Caco-2 (cell line): ENCODE data around the gene TEX13C. TPM values are rescaled to one million over a fixed set of nuclear protein-coding genes. Genes with fewer than 3 reads are reported as not detected.

ENCODE experiments used
- BruUV-seq: library from RNA; stranded (reverse); fragments of 400-500 nt; replicated peaks from 2 replicates; lab custom pipeline; 2021; lab: Mats Ljungman, UMichigan
- CTCF ChIA-PET: fragments of 300-600 bp; sonication (Branson Sonifier 250); formaldehyde crosslinking; loops from one replicate; lab custom pipeline; 2022; ENCODE audit warnings: antibody characterized with exemption; lab: Charles Lee
- POLR2A ChIA-PET: fragments of 300-600 bp; sonication (Branson Sonifier 250); formaldehyde crosslinking; loops from one replicate; lab custom pipeline; 2022; ENCODE audit warnings: antibody characterized with exemption; lab: Charles Lee
- DNase-seq, 2 experiments: peaks; one replicate each; pipeline versions ENCODE4 v3.0.0 to v3.0.0-alpha.2; 2020 to 2022
- H3K27me3 ChIP-seq: replicated peaks from 2 replicates; pipeline ENCODE4 v1.6.0; 2011; ENCODE audit warnings: low read length; ENCODE audit not compliant: control insufficient read depth, insufficient read depth
- H3K36me3 ChIP-seq: 2 replicates; pipeline ENCODE4 v1.5.1; 2011; ENCODE audit warnings: low read length; ENCODE audit not compliant: control insufficient read depth, insufficient read depth
- H3K4me1 ChIP-seq: fragments of 250-450 bp; sonication (Bioruptor Pico); 2 replicates; pipeline ENCODE4 v1.5.1; 2020; ENCODE audit warnings: mild to moderate bottlenecking
- H3K4me3 ChIP-seq: 2 replicates; pipeline ENCODE4 v1.5.1; 2011; ENCODE audit warnings: low read depth, mild to moderate bottlenecking, control low read depth, low read length
- H3K9me3 ChIP-seq: fragments of 250-450 bp; sonication (Bioruptor Pico); 2 replicates; pipeline ENCODE4 v1.5.1; 2020; ENCODE audit warnings: mild to moderate bottlenecking, moderate library complexity
- H3K27ac Mint-ChIP-seq: one replicate; pipeline ENCODE4 v1.8.0; 2022; ENCODE audit warnings: mixed read lengths; ENCODE audit not compliant: unreplicated experiment
- H3K27me3 Mint-ChIP-seq: one replicate; pipeline ENCODE4 v1.8.0; 2022; ENCODE audit warnings: mixed read lengths; ENCODE audit not compliant: insufficient read depth, unreplicated experiment
- H3K36me3 Mint-ChIP-seq: one replicate; pipeline ENCODE4 v1.8.0; 2022; ENCODE audit warnings: mild to moderate bottlenecking, mixed read lengths; ENCODE audit not compliant: insufficient read depth, unreplicated experiment
- H3K4me1 Mint-ChIP-seq: one replicate; pipeline ENCODE4 v1.8.0; 2022; ENCODE audit warnings: low read depth, mixed read lengths; ENCODE audit not compliant: unreplicated experiment
- H3K4me3 Mint-ChIP-seq: one replicate; pipeline ENCODE4 v1.8.0; 2022; ENCODE audit warnings: mild to moderate bottlenecking, moderate library complexity, mixed read lengths; ENCODE audit not compliant: unreplicated experiment
- H3K9me3 Mint-ChIP-seq: one replicate; pipeline ENCODE4 v1.8.0; 2022; ENCODE audit warnings: mixed read lengths; ENCODE audit not compliant: unreplicated experiment
- CTCF ChIP-seq, 2 experiments: fragments of 200-600 bp in 1 of 2; IDR thresholded peaks; 1 replicate in 1 of 2; 2 replicates in 1 of 2; pipeline versions ENCODE4 v1.5.1 to v1.8.0; 2011 to 2022; ENCODE audit warnings: antibody characterized with exemption in 1 of 2, control low read depth in 1 of 2, inconsistent platforms in 1 of 2, low read depth in 1 of 2, low read length in 1 of 2, mild to moderate bottlenecking in 1 of 2, moderate library complexity in 1 of 2; ENCODE audit not compliant: insufficient read depth in 1 of 2, severe bottlenecking in 1 of 2, unreplicated experiment in 1 of 2
- intact Hi-C: fragments of 100-400 bp; cut with micrococcal nuclease; formaldehyde crosslinking; loops from one replicate; pipeline ENCODE4 v1.10.0; 2022; ENCODE audit not compliant: unreplicated experiment
- total RNA-seq: library from RNA; stranded (reverse); gene quantifications from 2 replicates; pipeline ENCODE4 v1.2.3, GENCODE V29; 2022

The TEX13C gene
- total RNA-seq, 1 experiment from 2014 or later, result not detected

GRCh38 chrX:125293850-125294780 lies 25.6 kb upstream of the TEX13C start:
- no peaks in the 10 kb centered on the region for H3K9me3 Mint-ChIP-seq
- ChIA-PET CTCF (no interaction called here), POLR2A (no interaction called here)
- TF ChIP-seq CTCF (IDR thresholded peaks at IDR 0.05; ENCODE audit: insufficient read depth in 1 of 2, low read depth in 1 of 2, low read length in 1 of 2, severe bottlenecking in 1 of 2, unreplicated experiment in 1 of 2), result no peak
- Histone ChIP-seq H3K27me3 (no peaks in the 10 kb centered on the region), H3K9me3 (no peaks in the 10 kb centered on the region), H3K36me3 (no peaks in the 10 kb centered on the region), H3K4me3 (no peak overlapping the region), H3K4me1 (no peaks in the 10 kb centered on the region)
- H3K4me3 Mint-ChIP-seq, result no peak overlapping the region
- no peaks in the 10 kb centered on the region for H3K4me1 Mint-ChIP-seq
- no peak for DNase-seq
- no TSS peak for BruUV-seq
- no peaks in the 10 kb centered on the region for H3K27me3 Mint-ChIP-seq
- intact Hi-C loops, result no loop called here
- H3K36me3 Mint-ChIP-seq, result no peaks in the 10 kb centered on the region
- no peak overlapping the region for H3K27ac Mint-ChIP-seq

DNA sequence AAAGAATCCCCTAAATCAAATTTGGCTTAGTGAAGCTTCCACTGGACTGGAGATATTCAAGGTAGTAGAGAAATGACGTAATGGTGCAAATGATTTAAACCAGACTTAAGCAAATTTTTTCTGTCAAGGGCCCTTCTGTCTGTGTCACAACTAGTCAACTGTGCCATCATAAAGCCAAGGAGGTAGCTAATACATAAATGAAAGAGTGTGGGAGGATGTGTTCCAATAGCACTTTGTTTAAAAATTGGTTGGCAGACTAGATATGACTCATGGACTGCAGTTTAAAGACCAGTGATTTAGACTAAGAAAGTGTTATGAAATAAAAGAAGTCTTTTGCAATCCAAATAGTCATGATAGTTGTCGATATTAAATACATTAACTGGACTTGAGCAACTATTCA lies 24.3 kb upstream of the TEX13C start:
- Mint-ChIP-seq H3K4me1 (no peaks in the 10 kb centered on the region), H3K27me3 (no peaks in the 10 kb centered on the region), H3K9me3 (no peaks in the 10 kb centered on the region), H3K4me3 (no peak overlapping the region), H3K36me3 (no peaks in the 10 kb centered on the region), H3K27ac (no peak overlapping the region)
- no peak for TF ChIP-seq CTCF (IDR thresholded peaks at IDR 0.05; ENCODE audit: insufficient read depth in 1 of 2, low read depth in 1 of 2, low read length in 1 of 2, severe bottlenecking in 1 of 2, unreplicated experiment in 1 of 2)
- ChIA-PET CTCF (no interaction called here), POLR2A (no interaction called here)
- Histone ChIP-seq H3K27me3 (no peaks in the 10 kb centered on the region), H3K4me3 (no peak overlapping the region), H3K4me1 (no peaks in the 10 kb centered on the region), H3K36me3 (no peaks in the 10 kb centered on the region), H3K9me3 (no peaks in the 10 kb centered on the region)
- BruUV-seq, result no TSS peak
- no peak for DNase-seq
- intact Hi-C loops, result no loop called here

DNA sequence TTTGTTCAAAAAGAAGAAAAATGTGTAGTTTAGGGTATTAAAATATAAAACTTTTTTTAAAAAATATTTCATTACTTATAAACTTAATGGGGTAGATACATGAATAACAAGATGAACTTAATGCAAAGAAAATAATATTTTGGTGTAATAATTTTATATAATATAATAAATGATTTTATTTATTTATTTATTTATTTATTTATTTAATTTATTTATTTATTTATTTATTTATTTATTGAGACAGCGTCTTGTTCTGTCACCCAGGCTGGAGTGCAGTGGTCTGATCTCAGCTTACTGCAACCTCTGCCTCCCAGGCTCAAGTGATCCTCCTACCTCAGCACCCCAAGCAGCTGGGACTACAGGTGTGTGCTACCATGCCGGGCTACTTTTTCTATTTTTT lies 20.8 kb upstream of the TEX13C start:
- ChIA-PET POLR2A (no interaction called here), CTCF (no interaction called here)
- no peak overlapping the region for H3K27ac Mint-ChIP-seq
- H3K27me3 ChIP-seq, result no peaks in the 10 kb centered on the region
- BruUV-seq, result no TSS peak
- TF ChIP-seq CTCF (IDR thresholded peaks at IDR 0.05; ENCODE audit: insufficient read depth in 1 of 2, low read depth in 1 of 2, low read length in 1 of 2, severe bottlenecking in 1 of 2, unreplicated experiment in 1 of 2), result no peak
- no peaks in the 10 kb centered on the region for H3K36me3 Mint-ChIP-seq
- no peak overlapping the region for H3K4me3 Mint-ChIP-seq
- no peak overlapping the region for H3K4me3 ChIP-seq
- DNase-seq, result no peak
- H3K9me3 Mint-ChIP-seq, result no peaks in the 10 kb centered on the region
- intact Hi-C loops, result no loop called here
- no peaks in the 10 kb centered on the region for H3K4me1 Mint-ChIP-seq
- H3K9me3 ChIP-seq, result no peaks in the 10 kb centered on the region
- H3K36me3 ChIP-seq, result no peaks in the 10 kb centered on the region
- no peaks in the 10 kb centered on the region for H3K4me1 ChIP-seq
- H3K27me3 Mint-ChIP-seq, result no peaks in the 10 kb centered on the region
